ENCODE results near the gene SH3RF3.

Gene SH3RF3

GRCh38 chr2:109184368-109184767 is 55.4 kb downstream of the SH3RF3 start:
- DNase-seq (ENCODE audit: low spot score), result no peak

- no peak for DNase-seq (ENCODE audit: low spot score)
Measured at GRCh38 chr2:109185338-109185737, 56.3 kb downstream of the SH3RF3 start.

- DNase-seq (ENCODE audit: low spot score), result no peak
Measured at GRCh38 chr2:109185821-109186570, 57.0 kb downstream of the SH3RF3 start.

GRCh38 chr2:109186656-109187250 is 57.7 kb downstream of the SH3RF3 start:
- DNase-seq (ENCODE audit: low spot score), result no peak

GRCh38 chr2:109187711-109188495 is 58.9 kb downstream of the SH3RF3 start:
- DNase-seq (ENCODE audit: low spot score), result no peak

DNA sequence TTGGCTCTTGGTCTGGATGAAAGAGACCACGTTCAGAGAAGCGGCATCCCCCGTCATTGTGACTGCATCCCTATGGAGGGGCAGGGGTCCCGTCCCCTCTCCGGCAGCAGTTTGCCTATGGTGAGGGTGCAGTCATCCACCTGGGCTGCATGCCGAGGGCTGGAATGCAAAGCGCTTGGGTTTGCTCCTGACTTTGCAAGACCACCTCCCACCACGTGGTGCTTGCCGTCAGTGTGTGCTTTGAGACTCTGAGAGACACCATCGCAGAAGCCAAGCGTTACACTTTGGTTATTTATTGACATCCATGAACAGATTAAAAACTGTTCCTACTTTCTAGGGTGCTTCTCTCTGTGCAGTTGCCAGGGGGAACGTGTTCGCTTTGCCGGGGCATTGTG is 59.5 kb downstream of the SH3RF3 start:
- DNase-seq (ENCODE audit: low spot score), result no peak

- no peak for DNase-seq (ENCODE audit: low spot score)
Measured at GRCh38 chr2:109188898-109189297, 59.9 kb downstream of the SH3RF3 start.

DNA sequence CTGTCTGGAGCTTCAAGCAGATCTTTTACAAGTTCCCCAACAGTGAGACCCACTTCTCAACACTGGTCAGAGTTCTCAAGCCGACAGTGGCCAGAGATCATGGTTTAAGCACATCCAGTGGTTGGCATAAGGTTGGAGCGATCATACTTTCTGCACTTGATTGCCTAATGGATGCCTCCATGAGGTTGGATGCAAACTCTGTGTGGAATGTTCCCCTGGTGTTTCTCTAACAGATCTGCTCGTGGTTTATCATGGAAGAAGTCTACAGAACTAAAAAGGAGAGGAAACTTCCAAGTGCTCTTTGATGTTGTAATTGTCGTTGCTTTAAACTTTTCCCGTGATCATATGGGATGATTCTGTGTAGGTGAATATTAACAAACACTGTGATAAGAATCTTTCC is 60.7 kb downstream of the SH3RF3 start:
- no peak for DNase-seq (ENCODE audit: low spot score)

DNA sequence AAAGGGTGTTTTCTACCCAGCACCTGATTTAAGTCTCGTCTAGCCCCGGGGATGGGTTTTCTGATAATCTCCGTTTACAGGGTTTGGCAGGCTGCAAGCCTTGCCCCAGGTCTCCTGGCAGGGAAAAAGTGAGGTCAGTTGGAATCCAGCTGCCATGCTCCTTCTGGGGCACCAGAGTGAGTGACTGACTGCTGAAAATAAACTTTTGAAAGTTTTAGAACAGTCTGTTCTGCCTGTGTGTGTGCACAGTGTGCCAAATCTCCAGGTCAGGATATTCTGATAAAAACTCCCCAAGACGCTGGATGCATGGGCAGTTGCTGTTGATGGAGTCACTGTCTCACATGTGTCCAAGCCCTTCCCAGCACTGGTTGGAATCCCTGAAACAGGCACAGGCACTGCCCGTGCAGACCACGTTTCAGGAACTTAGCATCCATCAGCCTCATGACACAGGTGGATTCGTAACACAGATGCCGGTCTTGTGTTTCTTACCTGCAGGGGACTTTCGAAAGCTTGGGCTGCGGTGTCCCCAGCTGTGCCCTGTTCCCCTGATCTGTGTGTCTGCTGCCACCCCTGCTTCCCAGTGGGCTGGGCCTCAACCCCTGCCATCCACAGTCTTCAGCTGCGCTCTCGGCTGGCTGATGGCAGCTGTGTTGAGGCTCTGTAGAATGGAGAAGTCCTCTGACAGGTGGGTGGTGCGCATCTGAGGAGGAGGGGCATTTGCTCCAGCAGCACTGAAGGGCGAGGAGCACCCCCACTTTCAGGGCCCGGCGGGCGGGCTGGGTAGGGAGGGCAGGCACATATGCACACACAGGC is 65.0 kb downstream of the SH3RF3 start:
- DNase-seq (ENCODE audit: low spot score), result no peak

GRCh38 chr2:109194620-109194937 is 65.6 kb downstream of the SH3RF3 start:
- DNase-seq (ENCODE audit: low spot score), result no peak

DNA sequence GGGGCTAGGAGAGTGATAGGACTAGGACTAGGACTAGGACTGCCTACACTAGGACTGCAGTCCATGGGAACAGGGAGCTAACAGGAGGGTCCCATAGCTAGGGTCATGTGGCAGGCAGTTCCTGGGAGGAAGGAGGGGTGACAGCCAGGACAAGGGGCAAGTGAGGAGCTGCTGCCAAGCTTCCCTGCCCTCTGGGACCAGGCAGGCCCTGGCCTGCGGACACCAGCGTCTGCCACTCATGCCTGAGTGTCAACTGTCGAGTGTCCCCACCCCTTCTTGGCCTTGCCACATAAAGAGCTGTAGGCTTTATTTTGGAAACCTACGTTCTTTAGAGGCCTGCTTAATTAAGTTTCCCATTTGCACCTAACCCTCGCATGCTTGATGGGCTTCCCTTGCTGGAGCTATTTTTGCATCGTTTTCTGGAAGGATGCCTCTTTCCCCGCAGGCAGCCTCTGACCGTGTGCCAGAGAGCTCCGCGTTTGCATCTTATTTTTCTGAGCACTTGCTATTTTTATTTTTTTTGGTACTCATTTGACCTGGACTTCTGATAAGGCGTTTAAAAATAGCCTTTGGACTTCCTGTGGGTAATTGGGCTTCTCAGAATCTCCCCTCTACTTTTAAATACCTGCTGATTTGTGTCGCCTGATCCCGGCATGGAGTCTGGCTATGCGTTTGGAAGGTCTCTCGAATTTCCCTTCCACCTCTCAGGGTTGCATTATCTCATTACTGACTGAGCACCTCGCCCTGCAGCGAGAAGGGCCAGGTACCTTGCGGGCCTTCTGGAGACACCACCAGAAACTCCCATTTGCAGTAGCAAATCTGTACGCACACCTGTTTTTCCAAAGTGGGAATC is 66.4 kb downstream of the SH3RF3 start:
- DNase-seq (ENCODE audit: low spot score), result no peak

GRCh38 chr2:109196081-109196875 is 67.3 kb downstream of the SH3RF3 start:
- DNase-seq (ENCODE audit: low spot score), result no peak

DNA sequence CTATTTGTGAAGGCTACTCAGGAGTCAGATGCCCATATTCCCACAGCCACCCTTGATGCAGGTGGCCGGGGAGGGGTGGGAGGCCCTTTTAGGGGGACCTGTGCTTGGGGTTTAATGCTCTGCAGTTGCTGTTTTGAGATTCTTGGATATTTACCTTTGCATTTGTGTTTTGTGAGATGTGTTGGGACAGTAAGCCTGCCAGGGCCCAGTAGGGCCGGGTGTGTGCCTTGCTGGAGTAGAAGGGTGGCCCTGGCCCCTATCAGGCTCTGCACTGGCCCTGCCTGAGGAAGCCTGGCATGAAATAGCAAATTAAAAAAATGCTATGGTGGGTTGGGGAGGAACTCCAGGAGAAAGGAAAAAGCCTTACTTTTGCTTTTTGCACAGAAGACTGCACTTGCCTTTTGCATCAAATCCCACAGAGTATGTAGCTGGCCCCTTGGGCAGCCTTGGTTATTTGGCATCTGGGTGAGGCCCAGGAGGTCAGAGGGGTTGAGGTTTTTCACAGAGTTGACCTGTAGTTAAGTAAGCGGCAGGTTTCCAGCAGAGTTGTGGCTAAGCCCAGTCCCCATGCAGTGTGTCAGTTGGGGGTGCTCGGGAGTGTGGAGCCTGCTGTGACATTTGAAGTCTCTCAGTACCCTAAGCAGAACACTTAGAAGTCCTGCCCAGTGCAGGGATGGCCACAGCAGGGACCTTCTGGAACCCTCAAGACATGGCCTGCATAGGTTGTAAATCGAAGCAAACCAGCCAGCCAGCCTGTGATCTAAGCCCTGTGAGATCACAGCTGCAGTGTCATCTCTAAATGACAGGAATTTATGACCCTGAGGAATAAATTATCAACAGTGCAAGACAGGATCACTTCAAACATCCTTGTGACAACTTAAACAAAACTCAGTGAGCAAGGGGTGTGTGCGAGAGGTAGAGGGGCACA is 68.8 kb downstream of the SH3RF3 start:
- no peak for DNase-seq (ENCODE audit: low spot score)

GRCh38 chr2:109199790-109200189 is 70.8 kb downstream of the SH3RF3 start:
- no peak for DNase-seq (ENCODE audit: low spot score)

- DNase-seq (ENCODE audit: low spot score), result no peak
Measured at GRCh38 chr2:109200616-109201464, 71.8 kb downstream of the SH3RF3 start.

- DNase-seq (ENCODE audit: low spot score), result no peak
Measured at GRCh38 chr2:109201465-109202327, 72.7 kb downstream of the SH3RF3 start.

- no peak for DNase-seq (ENCODE audit: low spot score)
Measured at GRCh38 chr2:109202486-109202885, 73.5 kb downstream of the SH3RF3 start.

All from hematopoietic multipotent progenitor cell treated with erythropoietin and hydrocortisone succinate and interleukin-3 and kit ligand, for 17 days (in vitro differentiated cells).